Caco-2 (cell line): ENCODE data around the gene EVPL. TPM values are rescaled to one million over a fixed set of nuclear protein-coding genes. Genes with fewer than 3 reads are reported as not detected.

Source experiments
- BruUV-seq: library from RNA; stranded (reverse); fragments of 400-500 nt; replicated peaks from 2 replicates; lab custom pipeline; 2021; lab: Mats Ljungman, UMichigan
- CTCF ChIA-PET: fragments of 300-600 bp; sonication (Branson Sonifier 250); formaldehyde crosslinking; loops from one replicate; lab custom pipeline; 2022; ENCODE audit warnings: antibody characterized with exemption; lab: Charles Lee
- POLR2A ChIA-PET: fragments of 300-600 bp; sonication (Branson Sonifier 250); formaldehyde crosslinking; loops from one replicate; lab custom pipeline; 2022; ENCODE audit warnings: antibody characterized with exemption; lab: Charles Lee
- DNase-seq, 2 experiments: peaks; one replicate each; pipeline versions ENCODE4 v3.0.0 to v3.0.0-alpha.2; 2020 to 2022
- H3K27me3 ChIP-seq: replicated peaks from 2 replicates; pipeline ENCODE4 v1.6.0; 2011; ENCODE audit warnings: low read length; ENCODE audit not compliant: control insufficient read depth, insufficient read depth
- H3K36me3 ChIP-seq: 2 replicates; pipeline ENCODE4 v1.5.1; 2011; ENCODE audit warnings: low read length; ENCODE audit not compliant: control insufficient read depth, insufficient read depth
- H3K4me1 ChIP-seq: fragments of 250-450 bp; sonication (Bioruptor Pico); 2 replicates; pipeline ENCODE4 v1.5.1; 2020; ENCODE audit warnings: mild to moderate bottlenecking
- H3K4me3 ChIP-seq: 2 replicates; pipeline ENCODE4 v1.5.1; 2011; ENCODE audit warnings: low read depth, mild to moderate bottlenecking, control low read depth, low read length
- H3K9me3 ChIP-seq: fragments of 250-450 bp; sonication (Bioruptor Pico); 2 replicates; pipeline ENCODE4 v1.5.1; 2020; ENCODE audit warnings: mild to moderate bottlenecking, moderate library complexity
- H3K27ac Mint-ChIP-seq: one replicate; pipeline ENCODE4 v1.8.0; 2022; ENCODE audit warnings: mixed read lengths; ENCODE audit not compliant: unreplicated experiment
- H3K27me3 Mint-ChIP-seq: one replicate; pipeline ENCODE4 v1.8.0; 2022; ENCODE audit warnings: mixed read lengths; ENCODE audit not compliant: insufficient read depth, unreplicated experiment
- H3K36me3 Mint-ChIP-seq: one replicate; pipeline ENCODE4 v1.8.0; 2022; ENCODE audit warnings: mild to moderate bottlenecking, mixed read lengths; ENCODE audit not compliant: insufficient read depth, unreplicated experiment
- H3K4me1 Mint-ChIP-seq: one replicate; pipeline ENCODE4 v1.8.0; 2022; ENCODE audit warnings: low read depth, mixed read lengths; ENCODE audit not compliant: unreplicated experiment
- H3K4me3 Mint-ChIP-seq: one replicate; pipeline ENCODE4 v1.8.0; 2022; ENCODE audit warnings: mild to moderate bottlenecking, moderate library complexity, mixed read lengths; ENCODE audit not compliant: unreplicated experiment
- H3K9me3 Mint-ChIP-seq: one replicate; pipeline ENCODE4 v1.8.0; 2022; ENCODE audit warnings: mixed read lengths; ENCODE audit not compliant: unreplicated experiment
- intact Hi-C: fragments of 100-400 bp; cut with micrococcal nuclease; formaldehyde crosslinking; loops from one replicate; pipeline ENCODE4 v1.10.0; 2022; ENCODE audit not compliant: unreplicated experiment
- total RNA-seq: library from RNA; stranded (reverse); gene quantifications from 2 replicates; pipeline ENCODE4 v1.2.3, GENCODE V29; 2022
- TF ChIP-seq, protein P1 (sequence below), 2 experiments: fragments of 200-600 bp in 1 of 2; IDR thresholded peaks; 1 replicate in 1 of 2; 2 replicates in 1 of 2; pipeline versions ENCODE4 v1.5.1 to v1.8.0; 2011 to 2022; ENCODE audit warnings: antibody characterized with exemption in 1 of 2, control low read depth in 1 of 2, inconsistent platforms in 1 of 2, low read depth in 1 of 2, low read length in 1 of 2, mild to moderate bottlenecking in 1 of 2, moderate library complexity in 1 of 2; ENCODE audit not compliant: insufficient read depth in 1 of 2, severe bottlenecking in 1 of 2, unreplicated experiment in 1 of 2

Gene EVPL
- total RNA-seq, 1 experiment from 2014 or later: 0.16 TPM

GRCh38 chr17:76072148-76072858 lies 45.2 kb upstream of the EVPL start, which contains the start of gene SRP68:
Gene SRP68, minus strand, starts transcription at chr17:76072517. Its CDS starts 26 bp downstream, at chr17:76072491.
- 0 out of 2 replicates have a peak, but pooled peaks cover 5% of the 10 kb centered on the region for H3K4me1 ChIP-seq
- POLR2A ChIA-PET: interaction anchor here (0.5 to 1.0 kb wide), 9 partner anchors 13 to 312 kb away, joined by 3 to 8 read pairs (median 3); partner anchors contain the start of gene PRPSAP1
- Mint-ChIP-seq H3K4me1 (peaks cover 9% of the 10 kb centered on the region), H3K27me3 (peaks cover 12% of the 10 kb centered on the region), H3K27ac (peak within 1 kb of the TSS; percentile 91), H3K9me3 (no peaks in the 10 kb centered on the region), H3K4me3 (peak within 1 kb of the TSS; percentile 97), H3K36me3 (peaks cover 42% of the 10 kb centered on the region)
- TF ChIP-seq, protein P1, sequence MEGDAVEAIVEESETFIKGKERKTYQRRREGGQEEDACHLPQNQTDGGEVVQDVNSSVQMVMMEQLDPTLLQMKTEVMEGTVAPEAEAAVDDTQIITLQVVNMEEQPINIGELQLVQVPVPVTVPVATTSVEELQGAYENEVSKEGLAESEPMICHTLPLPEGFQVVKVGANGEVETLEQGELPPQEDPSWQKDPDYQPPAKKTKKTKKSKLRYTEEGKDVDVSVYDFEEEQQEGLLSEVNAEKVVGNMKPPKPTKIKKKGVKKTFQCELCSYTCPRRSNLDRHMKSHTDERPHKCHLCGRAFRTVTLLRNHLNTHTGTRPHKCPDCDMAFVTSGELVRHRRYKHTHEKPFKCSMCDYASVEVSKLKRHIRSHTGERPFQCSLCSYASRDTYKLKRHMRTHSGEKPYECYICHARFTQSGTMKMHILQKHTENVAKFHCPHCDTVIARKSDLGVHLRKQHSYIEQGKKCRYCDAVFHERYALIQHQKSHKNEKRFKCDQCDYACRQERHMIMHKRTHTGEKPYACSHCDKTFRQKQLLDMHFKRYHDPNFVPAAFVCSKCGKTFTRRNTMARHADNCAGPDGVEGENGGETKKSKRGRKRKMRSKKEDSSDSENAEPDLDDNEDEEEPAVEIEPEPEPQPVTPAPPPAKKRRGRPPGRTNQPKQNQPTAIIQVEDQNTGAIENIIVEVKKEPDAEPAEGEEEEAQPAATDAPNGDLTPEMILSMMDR (IDR thresholded peaks at IDR 0.05; ENCODE audit: insufficient read depth in 1 of 2, low read depth in 1 of 2, low read length in 1 of 2, severe bottlenecking in 1 of 2, unreplicated experiment in 1 of 2): no peak
- no peaks in the 10 kb centered on the region; the same call in none of the 2 replicates for H3K27me3 ChIP-seq
- CTCF ChIA-PET: interaction anchor here (0.6 to 1.0 kb wide), 3 partner anchors 35 to 82 kb away, joined by 3 to 4 read pairs (median 3); no protein-coding TSS in a partner anchor
- intact Hi-C loops: loop anchor here (1.0 kb wide), 1 partner anchor 66 kb away; no protein-coding TSS in a partner anchor
- H3K36me3 ChIP-seq: no peaks in the 10 kb centered on the region
- H3K4me3 ChIP-seq: peak within 1 kb of the TSS; percentile 83
- BruUV-seq: no TSS peak
- H3K9me3 ChIP-seq: no peaks in the 10 kb centered on the region
- DNase-seq: peak; percentile 96 to 97

- TF ChIP-seq, protein P1 (IDR thresholded peaks at IDR 0.05; ENCODE audit: insufficient read depth in 1 of 2, low read depth in 1 of 2, low read length in 1 of 2, severe bottlenecking in 1 of 2, unreplicated experiment in 1 of 2): no peak
- POLR2A ChIA-PET: interaction anchor here (0.6 to 1.0 kb wide), 3 partner anchors 14 to 216 kb away, joined by 3 to 7 read pairs (median 3); partner anchors contain the start of gene WBP2
- Mint-ChIP-seq H3K4me1 (peaks cover 9% of the 10 kb centered on the region), H3K36me3 (peaks cover 41% of the 10 kb centered on the region), H3K27me3 (peaks cover 8% of the 10 kb centered on the region), H3K9me3 (no peaks in the 10 kb centered on the region), H3K27ac (peak overlapping the region; percentile 91), H3K4me3 (peak overlapping the region; percentile 97)
- Histone ChIP-seq H3K27me3 (no peaks in the 10 kb centered on the region; the same call in 1 of the 2 replicates), H3K36me3 (peaks cover 2% of the 10 kb centered on the region; the same call in 1 of the 2 replicates), H3K4me3 (peak overlapping the region; percentile 83), H3K9me3 (no peaks in the 10 kb centered on the region), H3K4me1 (0 out of 2 replicates have a peak, but pooled peaks cover 5% of the 10 kb centered on the region)
- TSS peak; percentile 73 for BruUV-seq
- intact Hi-C loops: loop anchor here (1.0 kb wide), 1 partner anchor 67 kb away; no protein-coding TSS in a partner anchor
- CTCF ChIA-PET: interaction anchor here (0.6 to 1.2 kb wide), 3 partner anchors 35 to 61 kb away, joined by 3 to 8 read pairs (median 4); no protein-coding TSS in a partner anchor
- DNase-seq: no peak
Observed at GRCh38 chr17:76071531-76072147, 44.5 kb upstream of the EVPL start.

- no peaks in the 10 kb centered on the region for H3K9me3 ChIP-seq
- intact Hi-C loops: no loop called here
- no peak overlapping the region for H3K4me3 Mint-ChIP-seq
- H3K36me3 Mint-ChIP-seq: peaks cover 74% of the 10 kb centered on the region
- TF ChIP-seq, protein P1 (IDR thresholded peaks at IDR 0.05; ENCODE audit: insufficient read depth in 1 of 2, low read depth in 1 of 2, low read length in 1 of 2, severe bottlenecking in 1 of 2, unreplicated experiment in 1 of 2): no peak
- H3K4me1 ChIP-seq: no peaks in the 10 kb centered on the region
- no peak overlapping the region for H3K27ac Mint-ChIP-seq
- H3K27me3 Mint-ChIP-seq: no peaks in the 10 kb centered on the region
- H3K4me1 Mint-ChIP-seq: no peaks in the 10 kb centered on the region
- H3K27me3 ChIP-seq: no peaks in the 10 kb centered on the region
- peaks cover 8% of the 10 kb centered on the region for H3K36me3 ChIP-seq
- no peak overlapping the region for H3K4me3 ChIP-seq
- no peak for DNase-seq
- ChIA-PET CTCF (interaction anchor here (0.7 kb wide), 1 partner anchor 43 kb away, joined by 4 read pairs; no protein-coding TSS in a partner anchor), POLR2A (interaction anchor here (0.6 kb wide), 1 partner anchor 315 kb away, joined by 9 read pairs; no protein-coding TSS in a partner anchor)
- no TSS peak for BruUV-seq
- H3K9me3 Mint-ChIP-seq: no peaks in the 10 kb centered on the region
Observed at GRCh38 chr17:76065775-76066174, 38.7 kb upstream of the EVPL start.
